H1 (cell line): Measurements from ENCODE around the gene HNF1B. TPM values are rescaled to one million over a fixed set of nuclear protein-coding genes. Genes with fewer than 3 reads are reported as not detected.

ENCODE experiments used
- CTCF ChIA-PET: fragments of 300-600 bp; sonication (Branson Sonifier 250); formaldehyde crosslinking; loops from one replicate; lab custom pipeline; 2021; ENCODE audit not compliant: partially characterized antibody; lab: Charles Lee
- POLR2A ChIA-PET: fragments of 300-600 bp; sonication (Branson Sonifier 250); formaldehyde crosslinking; loops from one replicate; lab custom pipeline; 2021; ENCODE audit warnings: inconsistent platforms; ENCODE audit not compliant: partially characterized antibody; lab: Charles Lee
- DNase-seq, 2 experiments: peaks; one replicate each; pipeline versions ENCODE4 v3.0.0 to v3.0.0-alpha.2; 2010 to 2022; ENCODE audit warnings: low spot score in 2 of 2, low read depth in 1 of 2, mixed read lengths in 1 of 2
- FAIRE-seq: peaks from 2 replicates; lab custom pipeline; 2011; peaks lifted over from hg19 to GRCh38; lab: Jason Lieb, UNC
- H2AFZ ChIP-seq: 2 replicates; pipeline ENCODE4 v1.8.1; 2012; ENCODE audit warnings: low read length, inconsistent platforms
- H2AK5ac ChIP-seq: 2 replicates; pipeline ENCODE4 v1.6.1; 2013; ENCODE audit warnings: low read depth, low read length
- H2BK120ac ChIP-seq: replicated peaks from 2 replicates; pipeline ENCODE3; 2013; ENCODE audit warnings: low read depth, low read length, inconsistent platforms
- H2BK12ac ChIP-seq: 2 replicates; pipeline ENCODE4 v1.6.1; 2013; ENCODE audit warnings: low read depth, low read length
- H2BK15ac ChIP-seq: 2 replicates; pipeline ENCODE4 v1.6.1; 2013; ENCODE audit warnings: low read length
- H2BK20ac ChIP-seq: 2 replicates; pipeline ENCODE4 v1.6.1; 2013; ENCODE audit warnings: low read length
- H2BK5ac ChIP-seq: 2 replicates; pipeline ENCODE4 v1.6.1; 2013; ENCODE audit warnings: low read depth, low read length
- H3K14ac ChIP-seq: 2 replicates; pipeline ENCODE4 v1.6.1; 2013; ENCODE audit warnings: inconsistent platforms; ENCODE audit not compliant: insufficient read length
- H3K18ac ChIP-seq: 2 replicates; pipeline ENCODE4 v1.6.1; 2013; ENCODE audit warnings: low read length; ENCODE audit errors: extremely low read depth
- H3K23ac ChIP-seq: 2 replicates; pipeline ENCODE4 v1.6.1; 2013; ENCODE audit warnings: inconsistent platforms; ENCODE audit not compliant: insufficient read length
- H3K23me2 ChIP-seq: 2 replicates; pipeline ENCODE4 v1.6.1; 2013; ENCODE audit warnings: low read depth, low read length
- H3K27ac ChIP-seq: 2 replicates; pipeline ENCODE4 v1.6.1; 2011; ENCODE audit warnings: low read depth, low read length, inconsistent platforms
- H3K27me3 ChIP-seq, 4 experiments: replicated peaks in 1 of 4; 1 replicate in 1 of 4; 2 replicates in 3 of 4; pipeline versions ENCODE4 v1.6.1 to v1.8.1; 2011 to 2013; ENCODE audit warnings: low read length in 3 of 4, mild to moderate bottlenecking in 3 of 4, inconsistent platforms in 2 of 4, mixed read lengths in 2 of 4, moderate library complexity in 1 of 4; ENCODE audit not compliant: control insufficient read depth in 3 of 4, insufficient read depth in 3 of 4; ENCODE audit errors: extremely low read depth in 1 of 4
- H3K36me3 ChIP-seq, 4 experiments: 2 replicates each; pipeline versions ENCODE4 v1.6.1 to v1.8.1; 2011 to 2013; ENCODE audit warnings: mild to moderate bottlenecking in 4 of 4, low read length in 3 of 4, moderate library complexity in 2 of 4, control low read depth in 1 of 4, inconsistent platforms in 1 of 4; ENCODE audit not compliant: insufficient read depth in 4 of 4, control insufficient read depth in 2 of 4
- H3K4ac ChIP-seq: replicated peaks from 2 replicates; pipeline ENCODE3; 2013; ENCODE audit warnings: low read length, low read depth, mixed read lengths, inconsistent platforms; ENCODE audit not compliant: insufficient read length
- H3K4me1 ChIP-seq, 4 experiments: replicated peaks in 1 of 4; 1 replicate in 1 of 4; 2 replicates in 3 of 4; pipeline versions ENCODE4 v1.6.1 to v1.8.1; 2011 to 2013; ENCODE audit warnings: low read length in 3 of 4, inconsistent platforms in 2 of 4, mixed read lengths in 1 of 4; ENCODE audit not compliant: insufficient read depth in 4 of 4, control insufficient read depth in 3 of 4
- H3K4me2 ChIP-seq, 2 experiments: 2 replicates each; pipeline versions ENCODE4 v1.6.1 to v1.8.1; 2011 to 2013; ENCODE audit warnings: low read depth in 2 of 2, low read length in 2 of 2, control low read depth in 1 of 2, inconsistent platforms in 1 of 2, mild to moderate bottlenecking in 1 of 2; ENCODE audit not compliant: insufficient read depth in 1 of 2
- H3K4me3 ChIP-seq, 4 experiments: fragments of 200-600, 300-600 bp in 1 of 4; sonication (generic), shearing (Covaris generic), sonication (Bioruptor Twin) in 1 of 4; 2 replicates each; pipeline versions ENCODE4 v1.5.1 to v1.8.1; 2011 to 2016; ENCODE audit warnings: low read length in 4 of 4, low read depth in 3 of 4, control low read depth in 2 of 4, inconsistent platforms in 2 of 4, mild to moderate bottlenecking in 2 of 4, mixed read lengths in 1 of 4, moderate library complexity in 1 of 4; ENCODE audit not compliant: insufficient read depth in 2 of 4; ENCODE audit errors: extremely low read depth in 1 of 4
- H3K56ac ChIP-seq: replicated peaks from 2 replicates; pipeline ENCODE3; 2013; ENCODE audit warnings: low read depth, mild to moderate bottlenecking, mixed read lengths, low read length, inconsistent platforms; ENCODE audit not compliant: insufficient read length
- H3K79me1 ChIP-seq: 2 replicates; pipeline ENCODE4 v1.6.1; 2013; ENCODE audit warnings: low read depth, low read length, control low read depth
- H3K79me2 ChIP-seq, 2 experiments: 2 replicates each; pipeline versions ENCODE4 v1.6.1 to v1.8.1; 2012 to 2013; ENCODE audit warnings: low read length in 2 of 2, mild to moderate bottlenecking in 2 of 2, inconsistent platforms in 1 of 2; ENCODE audit not compliant: insufficient read depth in 2 of 2, control insufficient read depth in 1 of 2
- H3K9ac ChIP-seq, 4 experiments: replicated peaks in 1 of 4; 1 replicate in 1 of 4; 2 replicates in 3 of 4; pipeline versions ENCODE4 v1.6.1 to v1.8.1; 2011 to 2013; ENCODE audit warnings: low read depth in 3 of 4, low read length in 3 of 4, control low read depth in 2 of 4, mild to moderate bottlenecking in 2 of 4, moderate library complexity in 2 of 4, inconsistent platforms in 1 of 4; ENCODE audit errors: extremely low read depth in 1 of 4
- H3K9me3 ChIP-seq, 2 experiments: 2 replicates each; pipeline versions ENCODE4 v1.6.1 to v1.8.1; 2012 to 2013; ENCODE audit warnings: mild to moderate bottlenecking in 2 of 2, moderate library complexity in 2 of 2, control low read depth in 1 of 2, inconsistent platforms in 1 of 2, low read depth in 1 of 2, low read length in 1 of 2, mixed read lengths in 1 of 2; ENCODE audit not compliant: insufficient read depth in 2 of 2
- H4K20me1 ChIP-seq, 2 experiments: replicated peaks in 1 of 2; 2 replicates each; pipeline versions ENCODE3 to v1.8.1; 2011 to 2013; ENCODE audit warnings: inconsistent platforms in 2 of 2, low read length in 2 of 2, mild to moderate bottlenecking in 1 of 2; ENCODE audit not compliant: insufficient read depth in 2 of 2, control insufficient read depth in 1 of 2
- H4K5ac ChIP-seq: 2 replicates; pipeline ENCODE4 v1.6.1; 2013; ENCODE audit warnings: low read length, low read depth, mixed read lengths, inconsistent platforms; ENCODE audit not compliant: insufficient read length
- H4K8ac ChIP-seq: 2 replicates; pipeline ENCODE4 v1.8.0; 2013; ENCODE audit warnings: mild to moderate bottlenecking, moderate library complexity, low read length, inconsistent platforms; ENCODE audit not compliant: insufficient read depth; ENCODE audit errors: extremely low read depth
- H4K91ac ChIP-seq: replicated peaks from 2 replicates; pipeline ENCODE3; 2013; ENCODE audit warnings: low read length, mixed read lengths, inconsistent platforms; ENCODE audit not compliant: insufficient read length
- CBX5 ChIP-seq: fragments of 300-800, 300-1000 bp; sonication (generic); IDR thresholded peaks from 2 replicates; pipeline ENCODE4 v1.7.1; 2016; ENCODE audit warnings: antibody characterized with exemption, low read length, low read depth
- CHD1 ChIP-seq: IDR thresholded peaks from 2 replicates; pipeline ENCODE4 v1.6.1; 2012; ENCODE audit warnings: low read depth, low read length, improper control_type of control experiment
- CHD2 ChIP-seq: IDR thresholded peaks from 2 replicates; pipeline ENCODE4 v1.6.1; 2012; ENCODE audit warnings: low read length, improper control_type of control experiment
- CTBP2 ChIP-seq: IDR thresholded peaks from 2 replicates; pipeline ENCODE4 v1.7.0; 2011; ENCODE audit warnings: borderline replicate concordance, mild to moderate bottlenecking, moderate library complexity, mixed read lengths, low read length; ENCODE audit not compliant: insufficient read depth, insufficient read length
- CTCF ChIP-seq, 3 experiments: IDR thresholded peaks; 1 replicate in 2 of 3; 2 replicates in 1 of 3; pipeline versions ENCODE4 v1.5.1 to v1.6.1; 2011; ENCODE audit warnings: low read length in 3 of 3, mild to moderate bottlenecking in 3 of 3, inconsistent platforms in 2 of 3, low read depth in 1 of 3, moderate library complexity in 1 of 3; ENCODE audit not compliant: insufficient read depth in 1 of 3; ENCODE audit errors: control extremely low read depth in 1 of 3
- NANOG ChIP-seq: IDR thresholded peaks from 2 replicates; pipeline ENCODE4 v1.6.1; 2011; ENCODE audit warnings: low read length, low read depth, mild to moderate bottlenecking, inconsistent platforms; ENCODE audit not compliant: insufficient read depth, poor library complexity, severe bottlenecking
- RXRA ChIP-seq: IDR thresholded peaks from 2 replicates; pipeline ENCODE4 v1.6.1; 2011; ENCODE audit warnings: low read depth, mild to moderate bottlenecking, low read length, moderate library complexity; ENCODE audit not compliant: insufficient read depth
- SP1 ChIP-seq: IDR thresholded peaks from 2 replicates; pipeline ENCODE4 v1.6.1; 2011; ENCODE audit warnings: low read depth, low read length
- TAF7 ChIP-seq: optimal IDR thresholded peaks from 2 replicates; pipeline ENCODE3; 2011; ENCODE audit warnings: low read depth, mild to moderate bottlenecking, inconsistent platforms, low read length, moderate library complexity, borderline replicate concordance
- TEAD4 ChIP-seq: IDR thresholded peaks from 2 replicates; pipeline ENCODE4 v1.6.1; 2012; ENCODE audit warnings: low read depth, low read length, inconsistent platforms, mixed read lengths
- WGBS, 2 experiments: shearing (Covaris generic) in 1 of 2; methylation state at CpG; one replicate each; pipeline versions ENCODE4 v1.1.6 to v1.1.7; 2013 to 2015; ENCODE audit warnings: low lambda C conversion rate in 2 of 2, mixed read lengths in 2 of 2, inconsistent platforms in 1 of 2, low coverage in 1 of 2, missing lambda C conversion rate in 1 of 2; ENCODE audit not compliant: insufficient replicate concordance in 2 of 2, insufficient coverage in 1 of 2, insufficient read length in 1 of 2; ENCODE audit errors: extremely low coverage in 1 of 2, missing lambda C conversion rate in 1 of 2; 5-methylcytosine and 5-hydroxymethylcytosine counted together
- polyA plus RNA-seq, 7 experiments: library from polyadenylated mRNA; depleted of rRNA in 3 of 7; stranded (reverse) in 5 of 7; unstranded in 2 of 7; fragments of >200 nt in 5 of 7; fragments of 200-250 nt in 2 of 7; gene quantifications; 1 replicate in 5 of 7; 2 replicates in 1 of 7; 4 replicates in 1 of 7; pipeline versions ENCODE4 v1.2.1 to v1.2.3, GENCODE V29; 2011 to 2013; ENCODE audit warnings: missing spikeins in 2 of 7, mixed read lengths in 2 of 7
- total RNA-seq: library from RNA; stranded (reverse); fragmentation: NEBNext Ultra II Directional; extraction: Animal tissue kit (Norgen Biotek cat#: 25700); gene quantifications from 2 replicates; pipeline ENCODE4 v1.2.1, GENCODE V29; 2021
- TF ChIP-seq, protein P1 (sequence below): IDR thresholded peaks from 2 replicates; pipeline ENCODE4 v1.6.1; 2011; ENCODE audit warnings: low read depth, mild to moderate bottlenecking, low read length; ENCODE audit not compliant: insufficient read depth

HNF1B gene
- total and polyA plus RNA-seq, 2 of the 8 experiments (the other 6 are each of a cell fraction or from before 2014, with no cell fraction given): 0.13 to 0.30 TPM

DNA sequence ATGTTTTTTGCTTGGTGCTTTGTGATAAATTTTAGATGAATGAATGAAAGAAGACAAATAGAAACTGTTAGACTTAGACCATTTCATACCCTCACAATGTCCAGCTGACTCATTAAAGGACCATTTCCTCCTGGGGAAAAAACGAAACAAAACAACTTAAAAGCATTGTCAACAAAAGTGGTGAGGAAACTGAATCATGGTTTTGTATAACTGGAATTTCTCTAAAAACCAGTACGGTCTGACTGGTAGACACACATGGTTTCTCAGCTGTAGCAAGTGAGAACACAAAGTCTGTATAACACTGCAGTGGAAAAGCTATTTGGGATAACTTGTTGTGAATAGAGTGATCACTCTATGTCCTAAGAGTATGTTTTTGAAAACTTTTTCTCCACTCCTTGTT, 96.3 kb downstream of the HNF1B start:
- H4K20me1 ChIP-seq: no peaks in the 10 kb centered on the region
- no peak overlapping the region for H3K4ac ChIP-seq
- no peak overlapping the region for H3K18ac ChIP-seq
- H4K5ac ChIP-seq: no peak overlapping the region
- no peak overlapping the region for H2BK15ac ChIP-seq
- H3K23me2 ChIP-seq: peaks cover 1% of the 10 kb centered on the region; the same call in 1 of the 2 replicates
- H4K91ac ChIP-seq: no peak overlapping the region
- H2BK12ac ChIP-seq: no peak overlapping the region
- no peak overlapping the region for H2BK120ac ChIP-seq
- no peak overlapping the region for H3K14ac ChIP-seq
- H4K8ac ChIP-seq: no peak overlapping the region
- no peak overlapping the region for H2BK20ac ChIP-seq
- FAIRE-seq (no peak), DNase-seq (no peak)
- peaks cover 0 to 2% (median 0%) of the 10 kb centered on the region in 4 experiments; a peak in 3 of 7 replicates for H3K27me3 ChIP-seq
- no peaks in the 10 kb centered on the region for H3K9me3 ChIP-seq
- no peak overlapping the region for H3K27ac ChIP-seq
- no peak overlapping the region for H2BK5ac ChIP-seq
- no peak overlapping the region for H2AK5ac ChIP-seq
- no peak overlapping the region for H2AFZ ChIP-seq
- ChIA-PET CTCF (interaction anchor here (0.7 to 6.1 kb wide), 10 partner anchors 9 to 1679 kb away, joined by 3 to 48 read pairs (median 4); partner anchors contain the start of gene HNF1B), POLR2A (no interaction called here)
- H3K36me3 ChIP-seq: no peaks in the 10 kb centered on the region
- no peaks in the 10 kb centered on the region for H3K4me1 ChIP-seq
- WGBS, 2 experiments: 73% methylated on average over 2 of the region's 2 CpGs; no CpG with 5 or more reads in 1 of the 2 experiments
- no peaks in the 10 kb centered on the region for H3K79me2 ChIP-seq
- H3K23ac ChIP-seq: no peak overlapping the region
- H3K4me2 ChIP-seq: no peak overlapping the region
- no peak overlapping the region for H3K4me3 ChIP-seq
- no peak overlapping the region for H3K56ac ChIP-seq
- H3K9ac ChIP-seq: no peak overlapping the region
- no peaks in the 10 kb centered on the region for H3K79me1 ChIP-seq
- TF ChIP-seq, protein P1, sequence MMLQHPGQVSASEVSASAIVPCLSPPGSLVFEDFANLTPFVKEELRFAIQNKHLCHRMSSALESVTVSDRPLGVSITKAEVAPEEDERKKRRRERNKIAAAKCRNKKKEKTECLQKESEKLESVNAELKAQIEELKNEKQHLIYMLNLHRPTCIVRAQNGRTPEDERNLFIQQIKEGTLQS: no peak
- TF ChIP-seq TAF7 (no peak), CBX5 (no peak), CTCF (IDR thresholded peaks at IDR 0.05; ENCODE audit: control extremely low read depth in 1 of 3, insufficient read depth in 1 of 3, low read depth in 1 of 3, low read length in 3 of 3) (no peak), RXRA (no peak), CTBP2 (no peak), CHD2 (no peak), TEAD4 (no peak), NANOG (no peak), SP1 (no peak), CHD1 (no peak)
